Measurements from ENCODE around the gene EFCAB6.

EFCAB6 gene

DNA sequence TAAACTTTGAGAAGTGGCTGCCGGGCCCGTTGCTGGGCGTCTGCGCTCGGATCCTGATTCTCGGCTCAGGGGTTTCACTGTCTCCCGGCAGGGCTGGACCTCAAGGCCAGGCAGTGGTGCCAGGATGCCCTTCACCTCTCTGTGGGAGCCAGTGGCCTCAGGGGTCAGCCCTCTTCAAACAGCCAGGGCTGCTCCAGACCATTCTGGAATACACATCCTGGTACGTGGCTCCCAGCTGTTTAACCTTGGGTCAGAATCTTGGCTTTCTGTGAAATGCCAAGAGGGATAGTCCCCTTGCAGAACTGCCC, 329.8 kb downstream of the EFCAB6 start:
- no peak for DNase-seq (ENCODE audit: low read depth in 3 of 3)

- DNase-seq (ENCODE audit: low read depth in 3 of 3) = peak in 1 of 3 experiments; percentile 4
These were observed 330.4 kb downstream of the EFCAB6 start for GRCh38 chr22:43481568-43482317.

GRCh38 chr22:43479962-43480361, 332.1 kb downstream of the EFCAB6 start:
- DNase-seq (ENCODE audit: low read depth in 3 of 3) = no peak

GRCh38 chr22:43479301-43479950, 332.7 kb downstream of the EFCAB6 start:
- DNase-seq (ENCODE audit: low read depth in 3 of 3) = no peak
